Cardiac septum (tissue), 1 donor: ENCODE data around the gene SMCO3. TPM values are rescaled to one million over a fixed set of nuclear protein-coding genes. Genes with fewer than 3 reads are reported as not detected.
A peak's percentile ranks its signal among the peaks of the same experiment; 100 is the strongest.

Experiments
- DNase-seq: peaks from one replicate; pipeline ENCODE4 v3.0.0-alpha.2; 2020; ENCODE audit warnings: low spot score
- intact Hi-C: fragments of 100-400 bp; cut with DNase I; formaldehyde crosslinking; loops from one replicate; pipeline ENCODE4 v1.14.0; 2022
- total RNA-seq: library from RNA; stranded (reverse); fragmentation: NEBNext Ultra II Directional; extraction: Animal tissue kit (Norgen Biotek cat#: 25700); gene quantifications from one replicate; pipeline ENCODE4 v1.2.1, GENCODE V29; 2021
- donor health status: DM: no; HTN: no; CAD: no.

SMCO3 gene
- total RNA-seq, 1 donor from 2014 or later, result not detected

- intact Hi-C loops, result no loop called here
Observed at GRCh38 chr12:14834509-14834908, 20.5 kb upstream of the SMCO3 start.

GRCh38 chr12:14833952-14834351 is 20.0 kb upstream of the SMCO3 start:
- intact Hi-C loops, result no loop called here
- DNase-seq, result no peak

More at GRCh38 chr12:14834509-14834908, 20.5 kb upstream of the SMCO3 start:
- no peak for DNase-seq

- intact Hi-C loops, result no loop called here
- no peak for DNase-seq
Observed at GRCh38 chr12:14833336-14833735, 19.4 kb upstream of the SMCO3 start.

- DNase-seq, result no peak
- intact Hi-C loops, result no loop called here
Observed at GRCh38 chr12:14828892-14829291, 14.9 kb upstream of the SMCO3 start.

GRCh38 chr12:14827043-14827442 is 13.1 kb upstream of the SMCO3 start:
- intact Hi-C loops, result no loop called here

GRCh38 chr12:14826491-14826890 is 12.5 kb upstream of the SMCO3 start:
- intact Hi-C loops, result no loop called here
- no peak for DNase-seq

More at GRCh38 chr12:14827043-14827442, 13.1 kb upstream of the SMCO3 start:
- no peak for DNase-seq

GRCh38 chr12:14825256-14825655 is 11.3 kb upstream of the SMCO3 start:
- DNase-seq, result no peak
- intact Hi-C loops, result no loop called here

- DNase-seq, result no peak
- intact Hi-C loops, result no loop called here
Observed at GRCh38 chr12:14824012-14824634, 10.1 kb upstream of the SMCO3 start.

- intact Hi-C loops, result no loop called here
- DNase-seq, result no peak
Observed at GRCh38 chr12:14811486-14811885, 2.5 kb downstream of the SMCO3 start.

GRCh38 chr12:14810953-14811483 is 3.0 kb downstream of the SMCO3 start:
- DNase-seq, result no peak
- intact Hi-C loops, result no loop called here

- DNase-seq, result no peak
- intact Hi-C loops, result no loop called here
Observed at GRCh38 chr12:14810167-14810952, 3.6 kb downstream of the SMCO3 start.

- intact Hi-C loops, result loop anchor here (1.0 to 5.0 kb wide), 2 partner anchors 33 to 39 kb away; partner anchors contain the start of gene ART4
- DNase-seq, result no peak
Observed at GRCh38 chr12:14803830-14804160, 10.2 kb downstream of the SMCO3 start.

- intact Hi-C loops, result loop anchor here (1.0 to 5.0 kb wide), 2 partner anchors 33 to 39 kb away; partner anchors contain the start of gene ART4
Observed at GRCh38 chr12:14803011-14803829, 10.8 kb downstream of the SMCO3 start, which contains the start of the genes C12orf60 and WBP11. C12orf60 (plus strand) TSS chr12:14803670; CDS start chr12:14822936, 19,266 bp downstream. WBP11 (minus strand) TSS chr12:14803478; CDS start chr12:14801383, 2,095 bp downstream.

GRCh38 chr12:14802721-14803010 is 11.3 kb downstream of the SMCO3 start:
- intact Hi-C loops, result loop anchor here (1.0 to 5.0 kb wide), 2 partner anchors 32 to 40 kb away; partner anchors contain the start of gene ART4
- no peak for DNase-seq

More at GRCh38 chr12:14803011-14803829, 10.8 kb downstream of the SMCO3 start, which contains the start of the genes C12orf60 and WBP11:
- DNase-seq, result peak; percentile 95

GRCh38 chr12:14802247-14802646 is 11.7 kb downstream of the SMCO3 start:
- no peak for DNase-seq
- intact Hi-C loops, result loop anchor here (5.0 kb wide), 1 partner anchor 40 kb away; the partner anchor contains the start of gene ART4

- intact Hi-C loops, result no loop called here
- no peak for DNase-seq
Observed at GRCh38 chr12:14795028-14795448, 18.9 kb downstream of the SMCO3 start.

- no peak for DNase-seq
- intact Hi-C loops, result no loop called here
Observed at GRCh38 chr12:14785568-14785967, 28.4 kb downstream of the SMCO3 start.

GRCh38 chr12:14784471-14784870 is 29.5 kb downstream of the SMCO3 start:
- intact Hi-C loops, result no loop called here
- no peak for DNase-seq

GRCh38 chr12:14782756-14783155 is 31.2 kb downstream of the SMCO3 start:
- DNase-seq, result no peak
- intact Hi-C loops, result no loop called here

- DNase-seq, result no peak
- intact Hi-C loops, result no loop called here
Observed at GRCh38 chr12:14781563-14781962, 32.4 kb downstream of the SMCO3 start.
